ENCODE data around the gene CRYBA1.

CRYBA1 gene

DNA sequence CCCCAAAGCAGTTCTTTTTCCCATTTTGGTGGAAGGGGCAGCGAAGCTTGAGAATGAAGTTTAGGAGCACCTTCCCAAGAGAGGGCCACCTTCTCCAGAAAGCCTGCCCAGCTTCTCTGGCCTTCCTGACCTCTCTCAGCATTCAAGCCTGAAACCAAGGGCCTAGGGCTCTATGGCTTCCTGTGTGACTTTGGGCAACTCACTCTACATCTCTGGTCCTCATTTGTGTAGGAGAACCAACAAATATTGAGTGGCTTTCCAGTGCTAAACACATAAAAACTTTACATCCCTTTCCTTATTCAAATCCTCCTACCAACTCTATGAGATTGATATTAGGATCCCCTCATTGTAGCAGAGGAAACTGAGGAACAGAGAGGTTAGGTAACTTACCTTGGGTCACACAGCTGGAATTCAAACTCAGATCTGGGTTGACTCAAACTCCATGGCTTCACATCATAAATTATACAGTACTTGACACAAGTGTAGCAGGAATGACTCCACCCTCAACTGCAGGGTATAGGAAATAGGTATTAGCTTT lies 34.5 kb upstream of the CRYBA1 start:
- DNase-seq (ENCODE audit: low read depth), result no peak
- no peak overlapping the region for H3K4me3 ChIP-seq (ENCODE audit: control insufficient read depth, low read depth, low read length)
- TF ChIP-seq, protein P1, sequence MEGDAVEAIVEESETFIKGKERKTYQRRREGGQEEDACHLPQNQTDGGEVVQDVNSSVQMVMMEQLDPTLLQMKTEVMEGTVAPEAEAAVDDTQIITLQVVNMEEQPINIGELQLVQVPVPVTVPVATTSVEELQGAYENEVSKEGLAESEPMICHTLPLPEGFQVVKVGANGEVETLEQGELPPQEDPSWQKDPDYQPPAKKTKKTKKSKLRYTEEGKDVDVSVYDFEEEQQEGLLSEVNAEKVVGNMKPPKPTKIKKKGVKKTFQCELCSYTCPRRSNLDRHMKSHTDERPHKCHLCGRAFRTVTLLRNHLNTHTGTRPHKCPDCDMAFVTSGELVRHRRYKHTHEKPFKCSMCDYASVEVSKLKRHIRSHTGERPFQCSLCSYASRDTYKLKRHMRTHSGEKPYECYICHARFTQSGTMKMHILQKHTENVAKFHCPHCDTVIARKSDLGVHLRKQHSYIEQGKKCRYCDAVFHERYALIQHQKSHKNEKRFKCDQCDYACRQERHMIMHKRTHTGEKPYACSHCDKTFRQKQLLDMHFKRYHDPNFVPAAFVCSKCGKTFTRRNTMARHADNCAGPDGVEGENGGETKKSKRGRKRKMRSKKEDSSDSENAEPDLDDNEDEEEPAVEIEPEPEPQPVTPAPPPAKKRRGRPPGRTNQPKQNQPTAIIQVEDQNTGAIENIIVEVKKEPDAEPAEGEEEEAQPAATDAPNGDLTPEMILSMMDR (IDR thresholded peaks at IDR 0.05; ENCODE audit: control insufficient read depth, insufficient read depth, low read depth, low read length, missing control alignments), result no peak

DNA sequence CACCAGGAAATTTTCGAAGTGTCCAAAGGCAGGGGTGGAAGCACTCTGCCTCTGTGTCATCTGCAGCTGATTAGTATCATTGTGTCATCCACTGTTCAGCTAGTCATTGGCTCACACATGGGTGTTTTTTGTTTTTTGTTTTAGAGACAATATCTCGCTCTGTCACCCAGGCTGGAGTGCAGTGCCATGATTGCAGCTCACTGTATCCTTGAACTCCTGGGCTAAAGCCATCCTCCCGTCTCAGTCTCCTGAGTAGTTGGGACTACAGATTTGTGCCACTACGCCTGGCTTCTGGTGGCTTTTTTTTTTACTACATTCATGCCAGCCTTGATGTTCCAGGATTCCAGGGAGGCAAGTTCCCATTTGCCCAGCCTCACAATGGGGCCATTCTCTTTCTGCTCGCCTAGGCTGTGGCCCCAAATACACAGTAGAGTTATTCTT lies 34.0 kb upstream of the CRYBA1 start:
- DNase-seq (ENCODE audit: low read depth), result no peak
- no peak overlapping the region for H3K4me3 ChIP-seq (ENCODE audit: control insufficient read depth, low read depth, low read length)
- TF ChIP-seq, protein P1 (IDR thresholded peaks at IDR 0.05; ENCODE audit: control insufficient read depth, insufficient read depth, low read depth, low read length, missing control alignments), result no peak

DNA sequence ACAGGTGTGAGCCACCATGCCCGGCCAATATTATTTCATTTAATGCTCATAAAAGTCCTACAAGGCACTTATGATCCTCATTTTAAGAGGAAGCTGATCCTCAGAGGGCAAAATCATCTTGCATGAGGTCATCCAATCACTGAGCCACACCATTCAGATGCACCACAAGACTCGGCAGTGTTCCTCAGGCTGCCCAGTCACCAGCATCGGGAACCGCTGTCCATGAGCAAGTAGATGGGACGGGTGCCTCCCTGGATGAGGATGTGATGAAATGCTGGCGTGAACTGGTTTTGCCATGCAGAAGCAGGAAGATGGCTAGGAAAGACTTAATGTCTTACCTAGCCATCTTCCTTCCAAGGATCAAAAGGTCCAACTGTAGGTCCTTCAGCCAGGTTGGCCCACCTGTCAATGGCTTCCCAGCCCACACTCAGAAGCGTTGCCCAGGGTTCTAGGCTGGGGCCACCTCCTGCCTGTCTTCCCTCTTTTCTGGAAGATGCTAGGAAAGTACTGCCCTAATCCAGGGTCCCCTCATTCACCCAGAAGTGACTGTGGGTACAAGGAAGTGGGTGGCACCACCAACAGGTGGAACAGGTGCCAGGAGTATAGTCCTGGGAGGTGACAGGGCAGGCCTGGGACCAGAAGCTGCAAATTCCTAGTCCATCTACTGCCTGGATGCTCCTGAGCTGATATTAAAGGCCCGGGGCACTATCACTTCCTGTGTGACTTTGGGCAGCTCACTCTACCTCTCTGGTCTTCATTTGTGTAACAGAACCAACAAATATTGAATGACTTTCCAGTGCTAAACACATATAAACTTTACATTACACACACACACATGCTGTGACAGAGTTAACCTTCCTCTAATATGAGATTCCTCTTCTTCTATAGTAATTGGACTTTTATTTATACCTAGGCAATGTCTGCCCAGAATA lies 32.2 kb upstream of the CRYBA1 start:
- TF ChIP-seq, protein P1 (IDR thresholded peaks at IDR 0.05; ENCODE audit: control insufficient read depth, insufficient read depth, low read depth, low read length, missing control alignments), result no peak
- DNase-seq (ENCODE audit: low read depth), result no peak
- H3K4me3 ChIP-seq (ENCODE audit: control insufficient read depth, low read depth, low read length), result no peak overlapping the region

GRCh38 chr17:29215174-29215573 lies 31.5 kb upstream of the CRYBA1 start:
- no peak for DNase-seq (ENCODE audit: low read depth)
- TF ChIP-seq, protein P1 (IDR thresholded peaks at IDR 0.05; ENCODE audit: control insufficient read depth, insufficient read depth, low read depth, low read length, missing control alignments), result no peak
- no peak overlapping the region for H3K4me3 ChIP-seq (ENCODE audit: control insufficient read depth, low read depth, low read length)

DNA sequence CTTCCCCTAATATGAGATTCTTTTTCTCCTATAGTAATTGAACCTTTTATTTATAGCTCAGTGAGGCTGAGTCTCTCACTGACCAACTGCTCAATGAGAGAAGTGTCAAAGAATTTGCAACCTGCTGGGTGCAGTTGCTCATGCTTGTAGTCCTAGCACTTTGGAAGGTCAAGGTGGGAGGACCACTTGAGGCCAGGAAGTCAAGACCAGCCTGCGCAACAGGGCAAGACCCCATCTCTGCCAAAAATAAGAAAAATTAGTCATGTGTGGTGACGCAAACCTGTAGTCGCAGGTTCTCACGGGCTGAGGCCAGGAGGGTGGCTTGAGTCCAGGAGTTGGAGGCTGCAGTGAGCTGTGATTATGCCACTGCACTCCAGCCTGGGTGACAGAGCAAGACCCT lies 30.9 kb upstream of the CRYBA1 start:
- DNase-seq (ENCODE audit: low read depth), result no peak
- H3K4me3 ChIP-seq (ENCODE audit: control insufficient read depth, low read depth, low read length), result no peak overlapping the region
- TF ChIP-seq, protein P1 (IDR thresholded peaks at IDR 0.05; ENCODE audit: control insufficient read depth, insufficient read depth, low read depth, low read length, missing control alignments), result no peak

DNA sequence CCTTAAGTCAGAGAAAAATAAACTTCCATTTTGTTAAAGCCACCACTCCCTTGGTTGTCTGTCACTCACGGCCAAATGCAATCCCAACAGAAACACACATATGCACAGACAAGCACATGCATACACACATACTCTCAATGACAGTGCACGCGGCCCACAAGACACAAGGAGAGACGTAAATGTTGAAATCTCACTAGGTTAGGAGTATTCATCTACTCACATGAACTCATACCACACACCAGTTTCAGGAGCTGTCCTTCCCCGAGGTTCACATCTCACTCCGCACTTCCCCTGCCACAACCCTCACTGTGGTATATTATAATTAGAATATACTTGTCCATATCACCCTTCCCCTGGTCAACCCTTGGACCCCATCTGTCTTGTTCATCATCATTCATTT lies 30.5 kb upstream of the CRYBA1 start:
- DNase-seq (ENCODE audit: low read depth), result no peak
- no peak overlapping the region for H3K4me3 ChIP-seq (ENCODE audit: control insufficient read depth, low read depth, low read length)
- TF ChIP-seq, protein P1 (IDR thresholded peaks at IDR 0.05; ENCODE audit: control insufficient read depth, insufficient read depth, low read depth, low read length, missing control alignments), result no peak

Data from AG09309 (cell line).